IPS-NIHi7 (cell line): ENCODE measurements around the gene IRF4.

Experiments
- DNase-seq: peaks from one replicate; pipeline ENCODE4 v3.0.0; 2012; ENCODE audit warnings: mixed read lengths; ENCODE audit errors: extremely low spot score

Gene IRF4

GRCh38 chr6:391559-392440, at the start of gene IRF4:
Gene IRF4, plus strand, starts transcription at chr6:391752. Its CDS starts 1,401 bp downstream, at chr6:393153.
- DNase-seq, result peak; percentile 55

GRCh38 chr6:341914-342831, 49.4 kb upstream of the IRF4 start:
- DNase-seq, result no peak

GRCh38 chr6:342832-343179, 48.7 kb upstream of the IRF4 start:
- DNase-seq, result no peak

GRCh38 chr6:343226-343935, 48.2 kb upstream of the IRF4 start:
- DNase-seq, result no peak

GRCh38 chr6:343960-344815, 47.4 kb upstream of the IRF4 start:
- no peak for DNase-seq

- no peak for DNase-seq
These were observed 46.7 kb upstream of the IRF4 start for GRCh38 chr6:344816-345340.

- no peak for DNase-seq
These were observed 45.7 kb upstream of the IRF4 start for GRCh38 chr6:345747-346385.

GRCh38 chr6:346386-347030, 45.0 kb upstream of the IRF4 start:
- DNase-seq, result no peak

GRCh38 chr6:347232-347631, 44.3 kb upstream of the IRF4 start:
- DNase-seq, result no peak

GRCh38 chr6:347951-348859, 43.3 kb upstream of the IRF4 start:
- DNase-seq, result no peak

- no peak for DNase-seq
These were observed 42.6 kb upstream of the IRF4 start for GRCh38 chr6:348860-349396.

GRCh38 chr6:349491-349921, 42.0 kb upstream of the IRF4 start:
- DNase-seq, result no peak

- no peak for DNase-seq
These were observed 41.2 kb upstream of the IRF4 start for GRCh38 chr6:350371-350770.

GRCh38 chr6:351011-351866, 40.3 kb upstream of the IRF4 start:
- no peak for DNase-seq

GRCh38 chr6:351867-352289, 39.7 kb upstream of the IRF4 start:
- DNase-seq, result peak; percentile 39

- no peak for DNase-seq
These were observed 39.1 kb upstream of the IRF4 start for GRCh38 chr6:352474-352873.

GRCh38 chr6:352896-353470, 38.6 kb upstream of the IRF4 start:
- DNase-seq, result no peak
